SK-N-MC (cell line): ENCODE measurements around the gene NDUFA8.

Source experiments
- EZH2 ChIP-seq: fragments of 200-600 bp; sonication (generic); IDR thresholded peaks from one replicate; pipeline ENCODE4 v1.6.1; 2017; ENCODE audit warnings: antibody characterized with exemption
- FOXP2 ChIP-seq: optimal IDR thresholded peaks from 2 replicates; pipeline ENCODE3; 2011; ENCODE audit warnings: mild to moderate bottlenecking, moderate library complexity; ENCODE audit not compliant: insufficient read depth; ENCODE audit errors: extremely low read length, control extremely low read depth
- POLR2AphosphoS5 ChIP-seq: IDR thresholded peaks from 2 replicates; pipeline ENCODE4 v1.6.1; 2012; ENCODE audit warnings: mild to moderate bottlenecking, low read depth, low read length, borderline replicate concordance

DNA sequence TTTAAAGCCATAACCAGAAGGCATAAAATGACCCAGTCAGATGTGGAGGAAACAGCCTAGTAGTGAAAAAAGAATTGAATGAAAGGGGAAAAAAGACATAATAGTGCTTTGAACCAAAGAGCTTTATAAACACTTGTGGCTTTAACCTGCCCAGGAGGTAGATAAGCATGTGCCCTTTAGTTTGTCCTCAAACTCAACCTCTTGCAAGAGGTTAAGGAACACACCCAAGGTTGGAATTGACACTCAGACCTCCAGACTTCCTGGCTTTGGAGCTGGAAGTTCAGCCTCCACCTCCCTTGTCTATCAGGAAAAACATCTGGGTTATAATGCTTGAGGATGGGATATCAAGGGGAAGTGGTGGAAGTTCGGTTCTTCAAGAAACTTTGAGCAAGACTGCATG, 16.3 kb downstream of the NDUFA8 start:
- TF ChIP-seq POLR2AphosphoS5 (no peak), EZH2 (no peak), FOXP2 (no peak)
